Measurements from ENCODE around the gene BARD1.
"Not testable (repeated sequence)": the region's sequence is repeated elsewhere in the genome, so short reads cannot be mapped to it uniquely, and the experiment has no call there.

BARD1 gene

GRCh38 chr2:214696681-214697080, 112.8 kb downstream of the BARD1 start:
- H3K9me3 ChIP-seq (ENCODE audit: insufficient read depth, low read depth, low read length): no peaks in the 10 kb centered on the region; the same call in 1 of the 2 replicates
- TF ChIP-seq CTCF (conservative IDR thresholded peaks at IDR 0.05; ENCODE audit: low read length) (no peak), EZH2phosphoT487 (IDR thresholded peaks at IDR 0.05; ENCODE audit: borderline replicate concordance) (no peak)
- H3K27me3 ChIP-seq (ENCODE audit: insufficient read depth, low read length, poor library complexity, severe bottlenecking): no peaks in the 10 kb centered on the region
- H3K36me3 ChIP-seq (ENCODE audit: insufficient read depth, low read length): no peaks in the 10 kb centered on the region
- H3K79me2 ChIP-seq (ENCODE audit: insufficient read depth, low read length): no peaks in the 10 kb centered on the region
- no peak overlapping the region for H3K4me2 ChIP-seq (ENCODE audit: low read depth, low read length, poor library complexity, severe bottlenecking)
- H3K9me2 ChIP-seq (replicated peaks; ENCODE audit: low read depth, low read length): no peaks in the 10 kb centered on the region
- H2AFZ ChIP-seq (ENCODE audit: low read length): no peak overlapping the region
- H4K20me1 ChIP-seq (ENCODE audit: insufficient read depth, low read length, poor library complexity, severe bottlenecking): no peaks in the 10 kb centered on the region
- H3F3A ChIP-seq (ENCODE audit: low read depth): no peaks in the 10 kb centered on the region
- no peak overlapping the region for H3K4me3 ChIP-seq (ENCODE audit: low read length, poor library complexity, severe bottlenecking)
- no peak overlapping the region for H3K9ac ChIP-seq (ENCODE audit: low read depth, low read length, poor library complexity, severe bottlenecking)
- no peaks in the 10 kb centered on the region for H3K4me1 ChIP-seq (ENCODE audit: insufficient read depth, low read length, poor library complexity, severe bottlenecking)

- H3K9me3 ChIP-seq (ENCODE audit: insufficient read depth, low read depth, low read length): no peaks in the 10 kb centered on the region; the same call in 1 of the 2 replicates
- TF ChIP-seq CTCF (conservative IDR thresholded peaks at IDR 0.05; ENCODE audit: low read length) (no peak), EZH2phosphoT487 (IDR thresholded peaks at IDR 0.05; ENCODE audit: borderline replicate concordance) (no peak)
- H3K4me3 ChIP-seq (ENCODE audit: low read length, poor library complexity, severe bottlenecking): no peak overlapping the region
- H3K9ac ChIP-seq (ENCODE audit: low read depth, low read length, poor library complexity, severe bottlenecking): no peak overlapping the region
- no peaks in the 10 kb centered on the region for H3K4me1 ChIP-seq (ENCODE audit: insufficient read depth, low read length, poor library complexity, severe bottlenecking)
- no peaks in the 10 kb centered on the region for H3K27me3 ChIP-seq (ENCODE audit: insufficient read depth, low read length, poor library complexity, severe bottlenecking)
- no peaks in the 10 kb centered on the region for H3K9me2 ChIP-seq (replicated peaks; ENCODE audit: low read depth, low read length)
- H3K4me2 ChIP-seq (ENCODE audit: low read depth, low read length, poor library complexity, severe bottlenecking): no peak overlapping the region
- no peaks in the 10 kb centered on the region for H3F3A ChIP-seq (ENCODE audit: low read depth)
- no peaks in the 10 kb centered on the region for H3K36me3 ChIP-seq (ENCODE audit: insufficient read depth, low read length)
- H3K79me2 ChIP-seq (ENCODE audit: insufficient read depth, low read length): no peaks in the 10 kb centered on the region
- H2AFZ ChIP-seq (ENCODE audit: low read length): no peak overlapping the region
- H4K20me1 ChIP-seq (ENCODE audit: insufficient read depth, low read length, poor library complexity, severe bottlenecking): no peaks in the 10 kb centered on the region
These were observed 113.7 kb downstream of the BARD1 start for GRCh38 chr2:214695789-214696188.

- not testable (repeated sequence) for H4K20me1 ChIP-seq (ENCODE audit: insufficient read depth, low read length, poor library complexity, severe bottlenecking); H3K4me1 ChIP-seq (ENCODE audit: insufficient read depth, low read length, poor library complexity, severe bottlenecking); H3K9ac ChIP-seq (ENCODE audit: low read depth, low read length, poor library complexity, severe bottlenecking); H3K79me2 ChIP-seq (ENCODE audit: insufficient read depth, low read length); H3K9me2 ChIP-seq (replicated peaks; ENCODE audit: low read depth, low read length); H3F3A ChIP-seq (ENCODE audit: low read depth); H3K9me3 ChIP-seq (ENCODE audit: insufficient read depth, low read depth, low read length); H3K36me3 ChIP-seq (ENCODE audit: insufficient read depth, low read length); H3K27me3 ChIP-seq (ENCODE audit: insufficient read depth, low read length, poor library complexity, severe bottlenecking)
- Histone ChIP-seq H2AFZ (ENCODE audit: low read length) (peak overlapping the region; percentile 36), H3K4me3 (ENCODE audit: low read length, poor library complexity, severe bottlenecking) (peak overlapping the region; percentile 63), H3K4me2 (ENCODE audit: low read depth, low read length, poor library complexity, severe bottlenecking) (peak overlapping the region; percentile 67)
These were observed 125.9 kb downstream of the BARD1 start for GRCh38 chr2:214683557-214683956.

- H3K27me3 ChIP-seq (ENCODE audit: insufficient read depth, low read length, poor library complexity, severe bottlenecking): no peaks in the 10 kb centered on the region
- no peaks in the 10 kb centered on the region for H3K36me3 ChIP-seq (ENCODE audit: insufficient read depth, low read length)
- H2AFZ ChIP-seq (ENCODE audit: low read length): no peak overlapping the region
- TF ChIP-seq EZH2phosphoT487 (IDR thresholded peaks at IDR 0.05; ENCODE audit: borderline replicate concordance) (no peak), CTCF (conservative IDR thresholded peaks at IDR 0.05; ENCODE audit: low read length) (no peak)
- no peaks in the 10 kb centered on the region for H4K20me1 ChIP-seq (ENCODE audit: insufficient read depth, low read length, poor library complexity, severe bottlenecking)
- H3K9me3 ChIP-seq (ENCODE audit: insufficient read depth, low read depth, low read length): no peaks in the 10 kb centered on the region
- no peaks in the 10 kb centered on the region for H3F3A ChIP-seq (ENCODE audit: low read depth)
- H3K4me1 ChIP-seq (ENCODE audit: insufficient read depth, low read length, poor library complexity, severe bottlenecking): peaks cover 6% of the 10 kb centered on the region
- no peak overlapping the region for H3K4me3 ChIP-seq (ENCODE audit: low read length, poor library complexity, severe bottlenecking)
- no peaks in the 10 kb centered on the region for H3K9me2 ChIP-seq (replicated peaks; ENCODE audit: low read depth, low read length)
- no peak overlapping the region for H3K9ac ChIP-seq (ENCODE audit: low read depth, low read length, poor library complexity, severe bottlenecking)
- H3K4me2 ChIP-seq (ENCODE audit: low read depth, low read length, poor library complexity, severe bottlenecking): no peak overlapping the region
- no peaks in the 10 kb centered on the region for H3K79me2 ChIP-seq (ENCODE audit: insufficient read depth, low read length)
These were observed 129.7 kb downstream of the BARD1 start for GRCh38 chr2:214679736-214680135.

Measured in Loucy (cell line).